DMS 273 treated with DMSO at 0.1 percent for 48 hours (cell line): ENCODE results near the gene EHMT1.
A peak's percentile ranks its signal among the peaks of the same experiment; 100 is the strongest.

ENCODE experiments used
- DNase-seq: peaks from one replicate; lab custom pipeline; 2025; lab: John Stamatoyannopoulos, UW

Gene EHMT1

DNA sequence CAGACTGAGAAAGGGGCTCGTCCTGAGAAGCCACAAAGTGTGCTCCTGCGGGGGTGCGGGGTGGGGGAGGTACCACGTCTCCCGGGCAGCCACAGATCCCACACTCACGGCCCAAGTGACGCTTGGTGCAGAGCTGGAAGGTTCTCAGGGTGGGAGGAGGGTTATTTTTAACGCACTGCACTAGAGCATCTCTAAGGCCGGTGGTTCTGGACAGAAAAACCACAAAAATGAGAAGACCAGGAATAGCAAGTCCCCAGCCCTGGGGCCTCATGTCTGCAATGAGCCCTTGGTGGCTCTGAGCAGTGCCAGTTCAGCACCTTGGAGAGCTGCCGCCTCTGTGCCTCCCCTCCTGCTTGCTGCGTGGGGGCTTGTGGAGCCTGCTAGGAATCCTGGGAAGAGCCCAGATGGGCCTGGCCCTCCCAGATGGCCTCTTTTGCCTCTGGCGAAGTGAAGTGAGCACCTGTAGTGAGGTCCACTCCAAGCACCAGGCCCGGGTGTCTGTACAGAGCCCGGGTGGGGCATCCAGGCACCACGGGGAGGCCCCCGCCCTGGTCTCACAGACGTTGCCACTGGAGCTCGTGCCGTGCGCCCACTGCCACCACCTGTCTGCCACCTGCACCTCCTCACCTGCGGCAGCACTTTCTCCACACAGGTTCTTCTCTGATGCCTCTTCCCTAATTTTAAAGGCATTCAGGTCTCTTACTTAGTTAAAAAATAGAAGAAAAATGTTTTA, 209.9 kb downstream of the EHMT1 start:
- DNase-seq, result no peak

DNA sequence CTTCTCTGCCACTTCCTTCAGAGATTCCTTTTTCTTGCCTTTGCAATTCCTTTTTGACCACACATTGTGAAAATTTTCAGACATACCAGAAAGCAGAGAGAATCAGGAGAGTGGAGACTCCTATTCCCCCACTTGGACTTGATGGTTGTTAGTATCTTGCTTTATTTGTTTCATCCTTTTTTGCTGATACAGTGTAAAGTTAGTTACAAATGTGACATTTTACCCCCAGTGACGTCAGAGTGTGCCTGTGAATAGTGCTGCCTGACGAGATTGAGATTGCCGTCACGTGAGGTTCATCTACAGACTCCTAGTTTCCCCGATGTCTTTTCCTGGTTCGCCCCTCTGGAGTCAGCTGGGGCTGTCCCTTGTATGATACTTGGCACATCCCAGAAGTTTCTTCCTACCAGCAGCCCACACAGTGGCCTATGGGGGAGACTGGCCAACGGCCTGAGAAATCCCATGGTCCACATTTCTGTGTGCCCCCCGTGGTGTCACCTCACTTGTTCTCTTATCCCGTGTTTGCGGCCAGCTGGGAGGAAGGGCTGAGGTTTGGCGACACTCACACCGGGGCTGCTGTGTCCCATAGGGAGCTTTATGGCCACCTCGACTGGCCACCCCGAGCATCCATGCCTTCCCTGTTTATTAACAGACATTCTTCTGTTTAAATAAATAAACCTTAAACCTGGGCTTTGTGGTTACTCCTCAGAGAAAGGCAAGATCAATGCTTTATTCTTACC, 210.6 kb downstream of the EHMT1 start:
- no peak for DNase-seq

DNA sequence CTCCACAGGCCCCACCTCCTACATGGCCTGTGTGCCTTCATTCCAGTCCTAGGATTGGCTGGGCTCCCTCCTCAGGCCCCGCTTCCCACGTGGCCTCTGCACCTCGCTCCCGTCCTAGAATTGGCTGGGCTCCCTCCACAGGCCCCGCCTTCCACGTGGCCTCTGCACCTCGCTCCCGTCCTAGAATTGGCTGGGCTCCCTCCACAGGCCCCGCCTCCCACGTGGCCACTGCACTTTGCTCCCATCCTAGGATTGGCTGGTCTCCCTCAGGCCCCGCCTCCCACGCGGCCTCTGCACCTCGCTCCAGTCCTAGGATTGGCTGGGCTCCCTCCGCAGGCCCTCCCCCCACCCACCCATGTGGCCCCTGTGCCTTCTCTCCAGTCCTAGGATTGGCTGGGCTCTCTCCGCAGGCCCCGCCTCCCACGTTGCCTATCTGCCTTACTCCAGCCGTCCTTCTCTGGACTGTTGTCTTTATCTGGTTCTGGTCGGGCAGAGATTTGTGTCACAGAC, 213.4 kb downstream of the EHMT1 start:
- DNase-seq, result no peak

DNA sequence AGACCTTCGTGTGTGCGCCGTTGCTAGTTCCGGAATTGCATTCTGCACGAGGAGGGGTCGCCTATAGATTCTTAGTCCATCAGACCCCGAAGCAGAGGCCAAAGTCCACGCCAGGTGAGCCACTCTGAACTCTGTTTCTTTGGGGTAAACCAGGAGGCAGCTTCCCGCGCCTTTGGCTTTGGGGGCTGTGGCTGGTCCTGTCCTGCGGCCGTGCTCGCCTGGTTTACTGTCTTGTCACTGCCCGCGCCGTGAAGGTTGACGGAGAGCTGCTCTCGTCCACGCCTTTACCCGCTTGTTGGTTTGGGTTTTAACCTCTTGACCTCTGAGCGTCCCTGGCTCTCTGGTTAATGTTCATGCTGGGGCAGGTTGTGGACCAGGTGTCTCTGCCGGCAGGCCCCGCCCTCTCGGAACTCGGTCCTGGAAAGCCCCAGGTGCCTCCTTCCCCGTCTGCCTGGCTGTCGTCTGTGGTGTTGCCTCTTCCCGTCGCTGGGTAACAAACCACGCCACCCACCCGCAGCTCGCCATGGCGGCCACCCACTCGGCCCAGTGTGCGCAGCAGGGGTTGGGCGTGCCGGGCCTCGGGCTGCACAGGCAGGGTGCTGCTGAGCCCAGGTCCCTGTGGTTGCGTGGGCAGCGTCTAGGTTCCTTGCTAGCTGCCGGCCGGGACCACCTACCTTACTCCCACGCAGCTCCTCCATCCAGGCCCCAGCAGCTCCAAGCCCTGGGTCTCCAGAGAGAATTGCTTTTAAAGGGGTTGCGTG, 214.2 kb downstream of the EHMT1 start:
- no peak for DNase-seq

DNA sequence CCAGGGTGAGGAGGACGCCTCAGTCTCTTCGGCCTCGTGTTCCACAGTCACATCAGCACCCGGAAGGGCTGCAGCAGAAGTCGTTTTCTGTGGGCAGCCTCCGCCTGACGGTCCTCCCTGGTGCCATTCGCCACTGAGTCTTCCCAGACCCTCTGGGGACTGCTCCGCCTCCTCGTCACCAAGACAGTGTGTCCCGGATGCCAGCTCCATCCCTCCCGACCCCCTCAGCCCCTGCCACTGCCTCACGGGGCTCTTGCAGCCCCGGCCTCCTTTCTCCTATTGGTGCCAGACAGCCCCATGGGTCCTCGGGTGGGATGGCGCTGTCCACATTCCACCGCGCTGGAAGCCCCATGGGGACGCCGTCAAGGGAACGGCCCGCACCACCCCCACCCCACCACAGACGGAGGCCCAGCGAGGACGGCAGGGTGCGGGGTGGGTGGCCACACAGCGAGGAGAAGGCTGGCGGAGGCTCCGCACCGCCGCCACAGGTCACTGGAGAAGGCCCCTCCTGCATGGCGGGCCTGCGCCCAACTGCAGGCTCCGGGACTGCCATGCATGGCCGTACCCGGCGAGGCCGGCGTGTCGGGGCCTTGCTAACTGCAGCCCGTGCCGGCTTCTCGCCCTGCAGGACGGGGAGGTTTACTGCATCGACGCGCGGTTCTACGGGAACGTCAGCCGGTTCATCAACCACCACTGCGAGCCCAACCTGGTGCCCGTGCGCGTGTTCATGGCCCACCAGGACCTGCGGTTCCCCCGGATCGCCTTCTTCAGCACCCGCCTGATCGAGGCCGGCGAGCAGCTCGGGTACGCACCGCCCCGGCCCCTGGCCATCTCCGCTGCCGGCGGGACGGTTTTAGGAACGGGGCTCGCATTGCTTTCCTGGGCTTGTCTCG, 215.2 kb downstream of the EHMT1 start:
- no peak for DNase-seq

DNA sequence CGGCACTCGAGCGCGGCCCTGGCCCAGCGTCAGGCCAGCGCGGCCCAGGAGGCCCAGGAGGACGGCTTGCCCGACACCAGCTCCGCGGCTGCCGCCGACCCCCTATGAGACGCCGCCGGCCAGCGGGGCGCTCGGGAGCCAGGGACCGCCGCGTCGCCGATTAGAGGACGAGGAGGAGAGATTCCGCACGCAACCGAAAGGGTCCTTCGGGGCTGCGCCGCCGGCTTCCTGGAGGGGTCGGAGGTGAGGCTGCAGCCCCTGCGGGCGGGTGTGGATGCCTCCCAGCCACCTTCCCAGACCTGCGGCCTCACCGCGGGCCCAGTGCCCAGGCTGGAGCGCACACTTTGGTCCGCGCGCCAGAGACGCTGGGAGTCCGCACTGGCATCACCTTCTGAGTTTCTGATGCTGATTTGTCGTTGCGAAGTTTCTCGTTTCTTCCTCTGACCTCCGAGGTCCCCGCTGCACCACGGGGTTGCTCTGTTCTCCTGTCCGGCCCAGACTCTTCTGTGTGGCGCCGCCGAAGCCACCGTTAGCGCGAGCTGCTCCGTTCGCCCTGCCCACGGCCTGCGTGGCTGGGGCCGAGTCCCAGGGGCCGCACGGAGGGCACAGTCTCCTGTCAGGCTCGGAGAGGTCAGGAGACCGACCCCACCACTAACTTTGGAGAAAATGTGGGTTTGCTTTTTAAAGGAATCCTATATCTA, 216.2 kb downstream of the EHMT1 start:
- no peak for DNase-seq

DNA sequence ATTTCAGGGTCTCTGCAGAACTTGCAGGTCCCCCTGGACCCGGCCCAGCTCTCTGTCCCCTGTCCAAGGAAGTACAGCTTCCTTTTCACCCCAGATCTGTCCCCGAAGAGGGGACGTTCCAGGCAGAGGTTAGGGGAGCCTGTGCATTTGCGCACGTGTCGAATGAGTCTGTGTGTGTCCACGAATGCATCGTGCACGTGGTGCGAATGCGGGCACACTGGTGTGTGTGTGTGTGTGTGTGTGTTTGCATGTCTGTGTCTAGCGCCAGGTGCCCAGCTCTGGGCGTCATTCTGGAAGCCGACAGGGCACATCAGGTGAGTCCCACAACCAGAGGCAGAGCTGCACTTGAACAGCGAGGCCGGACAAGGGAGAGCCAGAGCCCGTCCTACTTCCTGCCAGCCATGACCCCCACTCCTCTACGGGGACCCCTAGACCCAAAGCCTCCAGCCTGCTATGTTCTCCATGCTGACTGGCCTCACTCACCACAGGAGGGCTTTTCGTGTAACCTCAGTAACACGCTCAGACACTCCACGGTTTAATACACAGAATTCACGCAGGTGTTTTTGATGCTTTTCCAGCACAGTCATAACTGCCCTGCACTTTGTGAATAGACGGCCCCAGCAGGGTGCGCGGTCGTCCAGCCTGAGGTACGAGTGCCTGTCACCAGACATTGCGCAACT, 217.5 kb downstream of the EHMT1 start:
- no peak for DNase-seq

DNA sequence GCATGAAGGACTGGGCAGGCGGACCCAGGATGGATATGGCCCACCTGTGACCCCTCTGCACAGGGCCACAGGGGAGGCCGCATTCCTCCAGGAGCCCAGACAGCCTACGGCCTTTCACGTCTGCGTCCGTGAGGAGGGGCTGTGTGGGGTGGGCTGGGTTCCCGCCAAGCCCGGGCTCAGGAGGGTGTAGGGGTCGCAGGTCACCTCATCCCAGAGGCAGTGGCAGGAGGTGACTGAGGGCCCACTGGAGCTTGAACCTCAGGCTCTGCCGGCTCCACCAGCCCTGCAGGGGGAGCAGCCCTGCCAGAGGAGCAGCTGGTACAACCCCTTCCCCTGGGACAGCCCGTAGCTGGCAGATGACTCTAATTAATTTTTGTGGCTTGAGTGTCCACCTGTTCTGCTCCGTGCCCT, 218.0 kb downstream of the EHMT1 start:
- DNase-seq, result peak; percentile 10

DNA sequence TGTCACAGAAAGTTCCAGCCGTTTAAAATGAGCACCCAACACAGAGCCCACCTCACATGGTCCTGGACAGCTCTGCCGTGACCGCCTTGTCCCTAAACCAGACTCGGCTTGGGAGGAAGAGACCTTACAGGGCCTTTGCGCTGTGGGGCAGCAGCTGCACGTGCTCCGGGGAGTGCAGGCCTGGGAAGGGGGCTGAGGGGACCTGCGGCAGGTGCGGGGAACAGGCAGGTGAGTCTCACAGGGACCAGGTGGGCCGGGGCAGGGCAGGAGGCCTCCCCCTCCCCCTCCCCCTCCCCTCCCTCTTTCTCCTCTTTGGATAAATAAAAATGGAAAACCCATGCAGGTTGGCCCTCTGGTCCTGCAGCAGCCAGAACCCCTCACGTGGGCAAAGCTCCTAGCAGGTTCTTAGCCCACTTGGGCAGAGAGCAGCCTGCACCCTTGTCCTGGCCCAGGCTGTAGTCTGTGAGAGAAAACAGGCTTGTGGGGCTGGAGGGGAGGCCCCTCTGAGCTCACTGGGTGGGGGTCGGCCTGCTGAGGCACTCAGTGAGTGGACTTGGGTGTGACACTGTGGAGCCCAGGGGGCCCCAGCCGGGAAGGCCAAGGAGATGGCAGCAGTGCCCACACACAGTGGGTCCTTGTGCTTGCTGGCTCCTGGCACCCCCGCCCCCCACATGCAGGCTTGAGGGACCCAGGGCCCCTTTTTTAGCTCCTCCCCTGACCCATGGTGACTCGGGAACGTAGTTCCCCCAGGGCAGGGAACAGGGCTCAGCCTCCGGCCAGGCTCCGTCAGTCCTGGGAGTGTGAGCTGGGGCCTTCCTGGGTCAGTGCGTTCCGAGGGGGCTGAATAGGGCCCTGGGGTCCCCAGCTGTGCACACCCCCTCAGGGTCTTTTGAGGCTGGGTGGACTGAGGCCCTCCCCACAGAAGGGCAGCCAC, 218.8 kb downstream of the EHMT1 start:
- DNase-seq, result no peak

DNA sequence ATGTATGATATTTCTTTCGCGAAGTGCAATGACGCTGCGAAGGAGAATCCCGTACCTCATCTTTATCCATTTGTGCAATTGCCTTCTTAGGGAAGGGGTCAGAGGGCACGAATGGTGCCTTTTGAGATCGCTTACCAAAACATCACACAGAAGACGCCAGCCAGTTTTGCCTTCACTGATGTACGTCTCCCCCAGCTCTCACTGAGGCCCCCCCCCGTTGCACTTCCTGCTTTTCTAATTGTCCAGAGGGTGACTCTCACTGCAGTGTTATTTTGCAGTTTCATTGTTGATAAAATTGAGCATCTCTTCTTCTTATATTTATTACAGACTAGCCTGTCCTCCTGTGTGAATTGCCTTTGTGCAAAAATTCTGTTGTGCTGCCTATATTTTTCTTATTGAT, 219.8 kb downstream of the EHMT1 start:
- DNase-seq, result no peak

DNA sequence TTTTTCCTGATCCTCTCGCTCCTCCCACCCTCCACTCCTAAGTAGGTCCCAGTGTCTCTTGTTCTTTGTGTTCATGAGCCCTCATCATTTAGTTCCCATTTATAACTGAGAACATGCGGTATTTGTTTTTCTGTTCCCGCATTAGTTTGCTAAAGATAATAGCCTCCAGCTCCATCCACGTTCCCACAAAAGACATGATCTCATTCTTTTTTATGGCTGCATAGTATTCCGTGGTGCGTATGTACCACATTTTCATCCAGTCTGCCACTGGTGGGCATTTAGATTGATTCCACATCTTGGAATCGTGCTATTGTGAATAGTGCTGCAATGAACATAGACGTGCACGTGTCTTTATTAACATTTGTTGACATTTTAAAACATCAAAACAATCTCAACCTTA, 224.6 kb downstream of the EHMT1 start:
- DNase-seq, result no peak

DNA sequence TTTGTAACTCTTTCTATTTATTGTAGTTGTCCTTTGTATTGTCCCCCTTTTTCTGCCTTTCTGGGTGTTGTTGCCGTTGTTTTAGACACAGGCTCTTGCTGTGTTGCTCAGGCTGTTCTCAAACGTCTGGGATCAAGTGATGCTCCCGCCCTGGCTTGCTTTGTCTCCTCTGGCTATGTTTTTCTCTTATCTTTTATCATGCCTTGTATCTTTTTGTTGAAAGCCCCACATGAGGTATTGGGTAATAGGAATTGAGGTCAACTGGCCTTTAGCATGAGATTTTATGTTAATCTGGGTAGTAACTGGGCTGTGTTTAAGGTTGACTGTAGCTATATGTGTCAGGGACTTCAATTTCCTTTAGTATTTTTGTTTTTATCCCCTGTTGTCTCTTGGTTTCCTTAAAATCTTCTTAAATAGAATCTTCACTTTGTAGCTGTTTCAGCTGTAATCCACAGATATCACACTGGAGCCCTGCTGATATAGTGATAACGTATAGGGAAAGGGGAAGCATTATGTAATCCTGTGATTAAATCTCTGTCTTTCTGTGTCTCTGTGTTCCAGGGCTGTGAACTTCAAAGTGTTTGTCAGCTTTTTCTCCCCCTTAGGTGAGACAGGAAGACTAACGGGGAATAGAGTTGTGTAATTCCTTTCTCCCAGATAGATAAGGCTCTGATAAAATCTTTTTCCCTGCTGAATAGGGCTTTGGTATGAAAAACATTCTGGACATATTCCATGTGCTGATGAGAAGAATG, 232.9 kb downstream of the EHMT1 start:
- DNase-seq, result no peak

DNA sequence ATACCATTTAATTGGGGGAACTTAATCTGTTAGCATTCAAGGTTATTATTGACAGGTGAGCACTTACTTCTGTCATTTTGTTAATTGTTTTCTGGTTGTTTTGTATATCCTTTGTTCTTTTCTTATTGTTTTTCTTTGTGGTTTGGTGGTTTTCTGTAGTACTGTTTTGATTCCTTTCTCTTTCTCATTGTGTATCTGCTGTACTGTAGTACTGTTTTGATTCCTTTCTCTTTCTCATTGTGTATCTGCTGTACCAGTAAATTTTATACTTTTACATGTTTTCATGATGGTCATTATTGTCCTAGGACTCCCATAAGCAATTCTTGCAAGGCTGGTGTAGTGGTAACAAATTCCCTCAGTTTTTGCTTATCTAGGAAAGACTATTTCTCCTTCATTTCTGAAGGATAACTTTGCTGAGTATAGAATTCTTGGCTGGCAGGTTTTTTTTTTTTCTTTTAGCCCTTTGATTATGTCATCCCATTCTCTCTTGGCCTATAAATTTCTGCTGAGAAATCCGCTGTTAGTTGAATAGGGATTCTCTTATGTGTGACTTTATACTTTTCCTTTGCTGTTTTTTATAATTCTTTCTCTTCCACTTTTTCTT, 234.7 kb downstream of the EHMT1 start:
- no peak for DNase-seq

DNA sequence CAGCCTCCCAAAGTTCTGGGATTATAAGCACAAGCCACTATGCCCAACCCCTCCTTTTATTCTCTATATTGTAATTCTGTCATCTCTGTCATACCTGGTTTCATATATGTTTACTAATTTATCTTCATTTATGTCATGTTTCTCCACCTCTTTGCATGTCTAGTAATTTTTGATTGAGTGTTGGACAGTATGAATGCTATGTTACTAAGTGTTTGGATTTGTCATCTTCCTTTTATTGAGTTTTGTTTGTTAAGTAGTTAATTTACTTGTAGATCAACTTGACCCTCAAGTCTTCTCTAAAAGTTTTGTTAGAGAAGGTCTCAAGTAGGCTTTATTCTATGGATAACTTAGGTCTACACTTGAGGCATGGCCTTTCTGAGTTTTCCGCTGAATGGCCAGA, 241.6 kb downstream of the EHMT1 start:
- DNase-seq, result no peak

DNA sequence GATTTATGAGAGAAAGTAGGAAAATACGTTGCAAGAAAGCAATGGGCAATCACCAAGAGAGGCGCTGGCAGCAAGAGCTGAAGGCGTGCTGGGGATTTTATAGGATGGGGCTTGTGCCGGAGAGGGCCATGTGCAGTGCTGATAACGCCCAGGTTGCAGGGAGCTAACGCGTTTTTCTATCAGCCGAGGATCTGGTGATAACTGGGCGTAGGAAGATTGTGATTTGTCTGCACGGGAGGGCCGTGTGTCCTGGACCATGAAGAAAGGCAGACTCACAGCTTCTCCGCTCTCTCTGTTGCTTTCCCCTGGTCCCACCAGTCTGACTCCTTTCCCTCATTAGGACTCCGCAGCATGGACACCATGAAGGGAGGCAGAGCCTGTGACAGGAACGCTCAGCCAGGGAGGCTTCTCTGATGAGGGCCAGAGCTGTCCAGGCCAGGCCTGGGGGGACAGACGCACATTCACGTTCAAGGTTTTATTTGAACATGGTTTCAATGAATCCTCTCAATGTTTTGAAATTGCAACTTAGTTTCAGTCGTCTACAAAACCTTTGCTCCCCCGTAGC, 246.9 kb downstream of the EHMT1 start:
- no peak for DNase-seq

DNA sequence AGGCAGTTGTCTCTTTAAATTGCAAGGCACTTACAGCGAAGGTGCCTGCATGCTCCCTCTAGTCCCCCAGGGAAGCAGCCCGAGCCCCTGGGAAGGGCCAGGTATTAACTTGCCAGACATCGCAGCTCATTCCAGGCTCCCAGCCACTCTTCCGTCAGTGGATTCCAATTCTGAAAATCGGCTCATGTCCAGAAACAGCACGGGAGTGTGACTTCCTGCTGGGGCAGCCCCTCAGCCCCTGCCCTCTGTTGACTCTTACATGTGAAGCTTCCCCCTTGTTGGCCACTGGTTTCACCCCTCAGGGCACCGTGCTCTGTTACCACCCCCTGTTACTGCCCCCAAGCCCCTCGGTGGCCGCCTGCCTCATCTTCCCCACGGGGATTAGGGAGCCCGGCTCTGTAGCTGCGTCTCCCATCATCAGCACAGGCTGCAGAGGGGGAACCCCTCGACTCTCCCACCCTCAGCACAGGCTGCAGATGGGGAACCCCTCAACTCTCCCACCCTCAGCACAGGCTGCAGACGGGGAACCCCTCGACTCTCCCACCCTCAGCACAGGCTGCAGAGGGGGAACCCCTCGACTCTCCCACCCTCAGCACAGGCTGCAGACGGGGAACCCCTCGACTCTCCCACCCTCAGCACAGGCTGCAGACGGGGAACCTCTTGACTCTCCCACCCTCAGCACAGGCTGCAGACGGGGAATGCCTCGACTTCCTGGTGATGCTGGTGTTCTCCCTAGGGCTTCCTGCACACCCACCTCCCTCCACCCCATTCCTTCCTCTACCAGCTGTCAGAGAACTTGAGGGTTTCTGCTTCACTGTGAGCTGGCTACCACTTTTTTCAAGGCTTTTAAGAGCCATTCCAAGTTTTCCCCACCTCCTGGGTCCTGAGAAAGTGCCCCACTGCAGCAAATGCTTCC, 247.7 kb downstream of the EHMT1 start:
- DNase-seq, result no peak

DNA sequence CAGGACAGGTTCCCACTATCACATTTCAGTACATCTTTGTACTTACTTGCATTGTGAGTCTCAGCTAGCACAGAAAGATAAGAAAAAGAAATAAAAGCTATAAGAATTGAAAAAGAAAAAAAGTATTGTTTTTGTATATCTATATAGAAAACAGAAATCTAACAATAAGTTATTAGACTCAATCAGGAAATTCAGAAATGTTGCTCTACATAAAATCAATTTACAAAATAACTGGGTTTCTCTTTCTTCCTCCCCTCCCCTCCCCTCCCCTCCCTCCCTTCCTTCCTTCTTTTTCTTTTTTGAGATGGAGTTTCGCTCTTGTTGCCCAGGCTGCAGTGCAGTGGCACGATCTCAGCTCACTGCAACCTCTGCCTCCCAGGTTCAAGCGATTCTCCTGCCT, 251.6 kb downstream of the EHMT1 start:
- no peak for DNase-seq
